MM.1S (cell line): ENCODE measurements around the gene RGS7.

Source experiments
- DNase-seq: peaks from one replicate; pipeline ENCODE4 v3.0.0-alpha.2; 2015
- H2AFZ ChIP-seq: fragments of 300-600 bp; sonication (generic); 2 replicates; pipeline ENCODE4 v1.6.0; 2016; ENCODE audit warnings: antibody characterized with exemption, low read length
- H3F3A ChIP-seq: fragments of 300-600 bp; sonication (generic); 2 replicates; pipeline ENCODE4 v1.6.1; 2016; ENCODE audit warnings: mild to moderate bottlenecking, antibody characterized with exemption, low read length, moderate library complexity, mixed read lengths; ENCODE audit not compliant: insufficient read depth
- H3K27ac ChIP-seq: fragments of 300-600 bp; sonication (generic); 2 replicates; pipeline ENCODE4 v1.5.1; 2016; ENCODE audit warnings: mild to moderate bottlenecking, low read length
- H3K27me3 ChIP-seq: fragments of 300-600 bp; sonication (generic); replicated peaks from 2 replicates; pipeline ENCODE4 v1.6.0; 2016; ENCODE audit warnings: low read length; ENCODE audit not compliant: insufficient read depth
- H3K36me3 ChIP-seq: fragments of 300-600 bp; sonication (generic); replicated peaks from 2 replicates; pipeline ENCODE4 v1.6.1; 2016; ENCODE audit warnings: mild to moderate bottlenecking, low read length, mixed read lengths; ENCODE audit not compliant: insufficient read depth
- H3K4me1 ChIP-seq: fragments of 300-600 bp; sonication (generic); 2 replicates; pipeline ENCODE4 v1.6.1; 2016; ENCODE audit warnings: low read length, mixed read lengths
- H3K4me2 ChIP-seq: fragments of 300-600 bp; sonication (generic); 2 replicates; pipeline ENCODE4 v1.6.0; 2016; ENCODE audit warnings: low read depth, low read length
- H3K4me3 ChIP-seq: fragments of 300-600 bp; sonication (generic); 2 replicates; pipeline ENCODE4 v1.5.1; 2016; ENCODE audit warnings: low read length, mixed read lengths
- H3K79me2 ChIP-seq: fragments of 300-600 bp; sonication (generic); 2 replicates; pipeline ENCODE4 v1.6.1; 2016; ENCODE audit warnings: mixed run types, low read length, mixed read lengths
- H3K9ac ChIP-seq: fragments of 300-600 bp; sonication (generic); 2 replicates; pipeline ENCODE4 v1.6.1; 2016; ENCODE audit warnings: low read length, mixed read lengths
- H3K9me2 ChIP-seq: fragments of 300-600 bp; sonication (generic); replicated peaks from 2 replicates; pipeline ENCODE4 v1.6.1; 2016; ENCODE audit warnings: mild to moderate bottlenecking, low read length, mixed read lengths; ENCODE audit not compliant: insufficient read depth
- H3K9me3 ChIP-seq: fragments of 300-600 bp; sonication (generic); replicated peaks from 2 replicates; pipeline ENCODE4 v1.6.1; 2016; ENCODE audit warnings: mild to moderate bottlenecking, low read length, mixed read lengths; ENCODE audit not compliant: insufficient read depth
- H4K20me1 ChIP-seq: fragments of 300-600 bp; sonication (generic); 2 replicates; pipeline ENCODE4 v1.6.1; 2016; ENCODE audit warnings: mild to moderate bottlenecking, low read length, moderate library complexity, mixed read lengths; ENCODE audit not compliant: insufficient read depth
- CTCF ChIP-seq: fragments of 300-600 bp; sonication (generic); IDR thresholded peaks from 2 replicates; pipeline ENCODE4 v1.5.1; 2016; ENCODE audit warnings: antibody characterized with exemption, low read length, mixed read lengths
- EZH2 ChIP-seq: fragments of 300-600 bp; sonication (generic); optimal IDR thresholded peaks from 2 replicates; pipeline ENCODE3; 2017; ENCODE audit warnings: low read depth, mild to moderate bottlenecking, antibody characterized with exemption, low read length, mixed read lengths
- EZH2phosphoT487 ChIP-seq: fragments of 300-600 bp; sonication (generic); IDR thresholded peaks from 2 replicates; pipeline ENCODE4 v1.6.1; 2018; ENCODE audit warnings: antibody characterized with exemption, low read length

Gene RGS7

GRCh38 chr1:241323514-241324195 lies 33.4 kb downstream of the RGS7 start:
- H3K4me1 ChIP-seq = no peaks in the 10 kb centered on the region
- no peaks in the 10 kb centered on the region for H3F3A ChIP-seq
- TF ChIP-seq EZH2phosphoT487 = no peak
- no peak for TF ChIP-seq CTCF
- no peak for TF ChIP-seq EZH2
- H3K4me2 ChIP-seq = no peak overlapping the region
- H3K27me3 ChIP-seq = no peaks in the 10 kb centered on the region
- no peak overlapping the region for H3K9ac ChIP-seq
- no peaks in the 10 kb centered on the region for H3K9me2 ChIP-seq
- H3K9me3 ChIP-seq = no peaks in the 10 kb centered on the region
- no peak overlapping the region for H2AFZ ChIP-seq
- no peak overlapping the region for H3K27ac ChIP-seq
- no peaks in the 10 kb centered on the region for H4K20me1 ChIP-seq
- no peaks in the 10 kb centered on the region for H3K79me2 ChIP-seq
- peak; percentile 51 for DNase-seq
- no peaks in the 10 kb centered on the region for H3K36me3 ChIP-seq
- no peak overlapping the region for H3K4me3 ChIP-seq

- Histone ChIP-seq H2AFZ (no peak overlapping the region), H3F3A (no peaks in the 10 kb centered on the region), H3K4me1 (no peaks in the 10 kb centered on the region), H3K9me3 (no peaks in the 10 kb centered on the region), H3K79me2 (no peaks in the 10 kb centered on the region), H3K4me2 (no peak overlapping the region), H3K9me2 (no peaks in the 10 kb centered on the region), H3K27me3 (no peaks in the 10 kb centered on the region), H3K9ac (no peak overlapping the region), H3K4me3 (no peak overlapping the region), H3K36me3 (no peaks in the 10 kb centered on the region), H4K20me1 (no peaks in the 10 kb centered on the region), H3K27ac (no peak overlapping the region)
- no peak for DNase-seq
- TF ChIP-seq EZH2 (no peak), CTCF (no peak), EZH2phosphoT487 (no peak)
These were observed 39.3 kb downstream of the RGS7 start for GRCh38 chr1:241317676-241318075.

- Histone ChIP-seq H3F3A (no peaks in the 10 kb centered on the region), H3K4me1 (no peaks in the 10 kb centered on the region), H3K36me3 (no peaks in the 10 kb centered on the region), H3K4me2 (no peak overlapping the region), H3K27ac (no peak overlapping the region), H3K9me3 (no peaks in the 10 kb centered on the region), H3K79me2 (no peaks in the 10 kb centered on the region), H3K27me3 (no peaks in the 10 kb centered on the region), H3K9me2 (no peaks in the 10 kb centered on the region), H2AFZ (no peak overlapping the region), H3K4me3 (no peak overlapping the region), H4K20me1 (no peaks in the 10 kb centered on the region), H3K9ac (no peak overlapping the region)
- no peak for DNase-seq
- TF ChIP-seq EZH2 (no peak), EZH2phosphoT487 (no peak), CTCF (no peak)
These were observed 40.6 kb downstream of the RGS7 start for GRCh38 chr1:241316372-241316771.
